K562 (cell line): Measurements from ENCODE around the gene PAIP1. TPM values are rescaled to one million over a fixed set of nuclear protein-coding genes. Genes with fewer than 3 reads are reported as not detected.

Experiments
- ARID3A ChIP-seq: IDR thresholded peaks from 2 replicates; pipeline ENCODE4 v1.6.1; 2012; ENCODE audit warnings: low read depth, low read length, improper control_type of control experiment, borderline replicate concordance
- DIDO1 ChIP-seq: fragments of 450-650 bp; IDR thresholded peaks from 2 replicates; pipeline ENCODE4 v1.6.1; 2016; ENCODE audit warnings: low read depth, missing biosample characterization, missing genetic modification characterization
- KDM1A ChIP-seq, 2 experiments: fragments of 450-650 bp; IDR thresholded peaks; 2 replicates each; pipeline ENCODE4 v1.6.1; 2016; ENCODE audit warnings: mild to moderate bottlenecking in 2 of 2
- KLF16 ChIP-seq: IDR thresholded peaks from 2 replicates; pipeline ENCODE4 v1.6.1; 2016; ENCODE audit warnings: antibody characterized with exemption
- LCOR ChIP-seq: sonication (generic); formaldehyde crosslinking; IDR thresholded peaks from 2 replicates; pipeline ENCODE4 v1.8.0; 2022; ENCODE audit warnings: mild to moderate bottlenecking, missing genetic modification reagents
- MCM3 ChIP-seq: fragments of 450-650 bp; IDR thresholded peaks from 2 replicates; pipeline ENCODE4 v1.6.1; 2016
- POLR2H ChIP-seq: IDR thresholded peaks from 2 replicates; pipeline ENCODE4 v1.6.1; 2016; ENCODE audit warnings: missing genetic modification characterization, low read depth, mild to moderate bottlenecking, control low read depth, missing compliant biosample characterization, moderate library complexity
- SMARCB1 ChIP-seq: IDR thresholded peaks from 2 replicates; pipeline ENCODE4 v1.6.1; 2011; ENCODE audit warnings: improper control_type of control experiment, low read depth; ENCODE audit not compliant: insufficient read length
- SUPT5H ChIP-seq: fragments of 450-650 bp; IDR thresholded peaks from 2 replicates; pipeline ENCODE4 v1.6.1; 2016
- TAF9B ChIP-seq: fragments of 450-650 bp; IDR thresholded peaks from 2 replicates; pipeline ENCODE4 v1.6.1; 2018; ENCODE audit warnings: mild to moderate bottlenecking; ENCODE audit not compliant: partially characterized antibody
- TFAP4 ChIP-seq: sonication (generic); formaldehyde crosslinking; IDR thresholded peaks from 2 replicates; pipeline ENCODE4 v1.8.0; 2022; ENCODE audit warnings: missing genetic modification reagents, mild to moderate bottlenecking, moderate library complexity, borderline replicate concordance
- VEZF1 ChIP-seq: fragments of 200-800 bp; sonication (Bioruptor generic); IDR thresholded peaks from 2 replicates; pipeline ENCODE4 v1.6.1; 2017; ENCODE audit warnings: missing genetic modification characterization, missing compliant biosample characterization
- ZBTB7A ChIP-seq: IDR thresholded peaks from 2 replicates; pipeline ENCODE4 v1.6.1; 2011; ENCODE audit warnings: low read depth, mild to moderate bottlenecking, low read length, moderate library complexity, borderline replicate concordance; ENCODE audit not compliant: control insufficient read depth
- ZNF224 ChIP-seq: sonication (generic); formaldehyde crosslinking; IDR thresholded peaks from 2 replicates; pipeline ENCODE4 v1.8.0; 2022; ENCODE audit warnings: mild to moderate bottlenecking, missing genetic modification reagents
- ZNF232 ChIP-seq: sonication (generic); formaldehyde crosslinking; IDR thresholded peaks from 2 replicates; pipeline ENCODE4 v1.8.0; 2022; ENCODE audit warnings: mild to moderate bottlenecking, missing genetic modification reagents
- ZNF696 ChIP-seq: fragments of 250-450 bp; sonication (Bioruptor Pico); conservative IDR thresholded peaks from 2 replicates; pipeline ENCODE4 v1.4.0; 2020; ENCODE audit warnings: mild to moderate bottlenecking, moderate library complexity
- polyA plus RNA-seq, 8 experiments: library from polyadenylated mRNA; depleted of rRNA in 4 of 8; stranded (reverse) in 5 of 8; unstranded in 3 of 8; fragments of >200 nt; fragmentation: Nextera tagmentation in 2 of 8; fragmentation: Illumina TruSeq in 1 of 8; extraction: Ambion mirVana in 2 of 8; extraction: Trizol in 1 of 8; gene quantifications; 2 replicates each; pipeline versions ENCODE4 v1.2.1 to v1.2.3, GENCODE V29; 2011 to 2014; ENCODE audit warnings: inconsistent platforms in 1 of 8, missing spikeins in 1 of 8
- total RNA-seq, 7 experiments: library from RNA; depleted of rRNA in 6 of 7; stranded (reverse); fragments of >200 nt in 6 of 7; fragmentation: Illumina TruSeq in 2 of 7; extraction: Trizol in 2 of 7; gene quantifications; 2 replicates each; pipeline versions ENCODE4 v1.2.1 to v1.2.3, GENCODE V29; 2011 to 2021; ENCODE audit warnings: low replicate concordance in 1 of 7
- TF ChIP-seq, protein P1 (sequence below): IDR thresholded peaks from 3 replicates; pipeline ENCODE4 v1.6.1; 2011; ENCODE audit warnings: borderline replicate concordance, mild to moderate bottlenecking, moderate library complexity; ENCODE audit not compliant: insufficient read length; ENCODE audit errors: extremely low read depth
- TF ChIP-seq, protein P2 (sequence below): fragments of 250-450 bp; sonication (Bioruptor Pico); IDR thresholded peaks from 2 replicates; pipeline ENCODE4 v1.6.1; 2021; ENCODE audit warnings: mild to moderate bottlenecking

Gene PAIP1
- total and polyA plus RNA-seq, 9 of the 15 experiments (the other 6 are each of a cell fraction or from before 2014, with no cell fraction given) = 51.7 to 181 (median 102) TPM

DNA sequence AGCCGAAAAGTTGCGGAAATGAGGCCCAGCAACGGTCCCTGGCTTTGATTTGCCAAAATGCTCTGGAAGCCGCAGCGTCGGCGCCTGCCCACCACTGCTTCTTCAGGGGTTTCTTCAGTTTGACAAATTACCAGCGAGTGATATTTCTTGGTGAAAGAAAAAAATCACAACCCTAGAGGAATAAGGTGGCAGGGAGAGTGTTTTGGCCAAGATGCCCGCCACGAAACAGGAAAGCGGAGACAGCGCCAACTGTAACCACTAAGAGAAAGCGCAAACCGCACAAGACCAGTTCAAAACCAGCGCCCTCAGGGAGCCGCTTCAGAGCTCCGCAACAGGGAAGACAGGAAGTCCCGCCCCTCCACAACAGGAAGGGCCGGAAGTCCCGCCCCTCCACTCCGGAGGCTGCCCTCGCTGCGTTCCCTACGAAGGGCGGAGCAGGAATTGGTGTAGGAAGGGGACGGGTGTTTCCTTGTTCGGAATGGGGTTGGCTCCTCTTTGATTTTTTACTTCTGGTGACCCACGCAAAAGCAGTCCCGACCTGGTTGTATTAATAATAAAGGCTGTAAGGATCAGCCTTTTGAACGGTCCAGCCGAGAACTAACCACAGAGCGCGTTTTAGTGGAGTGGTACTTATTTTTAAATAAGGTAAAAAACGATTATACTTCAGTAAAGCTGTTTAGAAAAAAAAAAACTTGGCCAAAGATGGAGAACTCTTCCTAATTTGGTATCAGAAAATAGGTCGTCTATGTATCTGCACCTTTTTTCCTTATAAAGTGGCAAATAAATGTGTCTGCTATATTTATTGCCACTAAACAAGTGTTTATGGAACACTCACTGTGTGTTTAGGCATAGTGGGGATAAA lies 41.8 kb downstream of the PAIP1 start, which contains the start of gene C5orf34 (continued):
- TF ChIP-seq, protein P1, sequence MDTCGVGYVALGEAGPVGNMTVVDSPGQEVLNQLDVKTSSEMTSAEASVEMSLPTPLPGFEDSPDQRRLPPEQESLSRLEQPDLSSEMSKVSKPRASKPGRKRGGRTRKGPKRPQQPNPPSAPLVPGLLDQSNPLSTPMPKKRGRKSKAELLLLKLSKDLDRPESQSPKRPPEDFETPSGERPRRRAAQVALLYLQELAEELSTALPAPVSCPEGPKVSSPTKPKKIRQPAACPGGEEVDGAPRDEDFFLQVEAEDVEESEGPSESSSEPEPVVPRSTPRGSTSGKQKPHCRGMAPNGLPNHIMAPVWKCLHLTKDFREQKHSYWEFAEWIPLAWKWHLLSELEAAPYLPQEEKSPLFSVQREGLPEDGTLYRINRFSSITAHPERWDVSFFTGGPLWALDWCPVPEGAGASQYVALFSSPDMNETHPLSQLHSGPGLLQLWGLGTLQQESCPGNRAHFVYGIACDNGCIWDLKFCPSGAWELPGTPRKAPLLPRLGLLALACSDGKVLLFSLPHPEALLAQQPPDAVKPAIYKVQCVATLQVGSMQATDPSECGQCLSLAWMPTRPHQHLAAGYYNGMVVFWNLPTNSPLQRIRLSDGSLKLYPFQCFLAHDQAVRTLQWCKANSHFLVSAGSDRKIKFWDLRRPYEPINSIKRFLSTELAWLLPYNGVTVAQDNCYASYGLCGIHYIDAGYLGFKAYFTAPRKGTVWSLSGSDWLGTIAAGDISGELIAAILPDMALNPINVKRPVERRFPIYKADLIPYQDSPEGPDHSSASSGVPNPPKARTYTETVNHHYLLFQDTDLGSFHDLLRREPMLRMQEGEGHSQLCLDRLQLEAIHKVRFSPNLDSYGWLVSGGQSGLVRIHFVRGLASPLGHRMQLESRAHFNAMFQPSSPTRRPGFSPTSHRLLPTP = no peak
- TF ChIP-seq ARID3A (peak; percentile 81; the same call in 1 of the 2 replicates), SMARCB1 (no peak), DIDO1 (no peak; the same call in 1 of the 2 replicates), VEZF1 (CRISPR knock-in tag) (peak; percentile 69), POLR2H (tag) (peak; percentile 96), ZNF232 (CRISPR knock-in tag) (no peak), KDM1A (IDR thresholded peaks at IDR 0.05) (peak; percentile 76 to 88), SUPT5H (peak; percentile 96), ZBTB7A (no peak), ZNF224 (CRISPR knock-in tag) (no peak), ZNF696 (no peak), KLF16 (peak; percentile 92), LCOR (peak; percentile 25; the same call in 1 of the 2 replicates), TAF9B (peak; percentile 88), TFAP4 (CRISPR knock-in tag) (peak; percentile 67; the same call in 1 of the 2 replicates), MCM3 (no peak)
- TF ChIP-seq, protein P2, sequence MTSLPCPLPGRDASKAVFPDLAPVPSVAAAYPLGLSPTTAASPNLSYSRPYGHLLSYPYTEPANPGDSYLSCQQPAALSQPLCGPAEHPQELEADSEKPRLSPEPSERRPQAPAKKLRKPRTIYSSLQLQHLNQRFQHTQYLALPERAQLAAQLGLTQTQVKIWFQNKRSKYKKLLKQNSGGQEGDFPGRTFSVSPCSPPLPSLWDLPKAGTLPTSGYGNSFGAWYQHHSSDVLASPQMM (CRISPR knock-in tag) = no peak
